ENCODE measurements around the gene FSD1. TPM values are rescaled to one million over a fixed set of nuclear protein-coding genes. Genes with fewer than 3 reads are reported as not detected.

The FSD1 gene
- total RNA-seq, 4 donors from 2014 or later: not detected

GRCh38 chr19:4334929-4335570 lies 30.7 kb downstream of the FSD1 start:
- TF ChIP-seq CTCF (IDR thresholded peaks at IDR 0.05; ENCODE audit: low read depth): no peak

- no peak for TF ChIP-seq CTCF (IDR thresholded peaks at IDR 0.05; ENCODE audit: low read depth)
These were observed 33.6 kb downstream of the FSD1 start for GRCh38 chr19:4337906-4338440.

GRCh38 chr19:4338441-4339355 lies 34.3 kb downstream of the FSD1 start, which contains the start of gene STAP2:
Gene STAP2, minus strand, starts transcription at chr19:4338827. Its CDS starts 74 bp downstream, at chr19:4338753.
- TF ChIP-seq CTCF (IDR thresholded peaks at IDR 0.05; ENCODE audit: low read depth): no peak

GRCh38 chr19:4342314-4342614 lies 37.9 kb downstream of the FSD1 start:
- TF ChIP-seq CTCF (IDR thresholded peaks at IDR 0.05; ENCODE audit: low read depth): no peak

- no peak for TF ChIP-seq CTCF (IDR thresholded peaks at IDR 0.05; ENCODE audit: low read depth)
These were observed 38.4 kb downstream of the FSD1 start for GRCh38 chr19:4342615-4343369.

GRCh38 chr19:4343370-4344307 lies 39.2 kb downstream of the FSD1 start, which contains the start of gene MPND:
Gene MPND, plus strand, starts transcription at chr19:4343562. Its CDS starts 32 bp downstream, at chr19:4343594.
- no peak for TF ChIP-seq CTCF (IDR thresholded peaks at IDR 0.05; ENCODE audit: low read depth)
